GM08714 (cell line): ENCODE measurements around the gene RTN4RL1.
"Not testable (repeated sequence)": the region's sequence is repeated elsewhere in the genome, so short reads cannot be mapped to it uniquely, and the experiment has no call there.

Experiments
- H3K4me3 ChIP-seq: fragments of 200-500 bp; sonication (Bioruptor generic); 2 replicates; pipeline ENCODE4 v1.5.1; 2014; ENCODE audit warnings: mild to moderate bottlenecking, low read length, inconsistent platforms
- ZNF274 ChIP-seq: IDR thresholded peaks from 2 replicates; pipeline ENCODE4 v1.6.1; 2012; ENCODE audit warnings: mild to moderate bottlenecking, low read depth, low read length

The RTN4RL1 gene

DNA sequence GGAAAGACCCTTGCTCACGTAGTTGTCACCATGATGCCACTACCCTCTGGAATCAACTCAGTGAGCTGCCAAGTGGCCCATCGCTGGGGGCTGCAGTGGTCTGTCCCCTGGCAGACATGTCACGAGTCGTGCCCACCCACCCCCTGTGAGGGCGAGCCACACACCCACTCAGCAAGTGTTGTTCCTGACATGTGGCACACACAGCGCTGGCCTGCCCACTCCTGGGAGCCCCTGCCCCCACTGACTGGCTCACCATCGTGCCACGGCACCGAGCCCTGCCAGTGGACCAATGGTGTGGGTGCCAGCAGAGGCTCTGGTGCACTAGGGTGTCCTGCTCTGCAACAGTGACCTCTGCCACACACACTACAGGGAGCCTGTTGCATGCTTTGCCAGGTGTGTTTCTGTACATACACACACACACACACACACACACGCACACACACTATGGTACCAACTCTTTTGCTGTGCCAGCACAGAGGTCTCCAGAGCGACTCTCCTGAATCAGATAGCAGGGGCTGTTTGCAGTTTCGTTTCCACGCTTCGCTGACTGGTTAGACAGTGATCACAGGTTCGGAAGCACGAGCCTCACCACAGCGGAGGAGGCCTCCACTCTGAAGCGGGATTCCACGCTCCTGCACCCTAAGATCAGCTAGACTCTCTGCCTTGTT lies 7.7 kb downstream of the RTN4RL1 start:
- H3K4me3 ChIP-seq = no peak overlapping the region
- TF ChIP-seq ZNF274 = no peak

DNA sequence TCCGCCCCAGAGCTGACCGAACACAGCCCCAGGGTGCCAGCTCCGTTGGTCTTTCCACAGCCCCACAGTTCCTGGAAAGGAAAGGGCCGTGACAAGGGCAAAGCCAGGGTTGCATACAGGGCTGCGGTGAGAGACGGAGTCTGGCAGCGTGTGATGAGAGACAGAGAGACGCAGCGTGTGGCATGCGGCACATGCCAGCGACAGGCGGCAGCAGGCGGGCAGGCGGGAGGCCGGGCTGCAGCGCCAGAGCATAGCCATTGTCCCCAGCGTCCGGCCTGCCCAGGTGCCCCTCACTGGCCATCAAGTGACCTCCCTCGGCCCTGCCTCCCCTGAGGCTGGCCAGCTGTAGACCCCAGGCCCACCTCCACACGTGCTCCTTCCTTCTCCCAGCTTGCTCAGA lies 8.6 kb downstream of the RTN4RL1 start:
- H3K4me3 ChIP-seq = no peak overlapping the region
- TF ChIP-seq ZNF274 = no peak

DNA sequence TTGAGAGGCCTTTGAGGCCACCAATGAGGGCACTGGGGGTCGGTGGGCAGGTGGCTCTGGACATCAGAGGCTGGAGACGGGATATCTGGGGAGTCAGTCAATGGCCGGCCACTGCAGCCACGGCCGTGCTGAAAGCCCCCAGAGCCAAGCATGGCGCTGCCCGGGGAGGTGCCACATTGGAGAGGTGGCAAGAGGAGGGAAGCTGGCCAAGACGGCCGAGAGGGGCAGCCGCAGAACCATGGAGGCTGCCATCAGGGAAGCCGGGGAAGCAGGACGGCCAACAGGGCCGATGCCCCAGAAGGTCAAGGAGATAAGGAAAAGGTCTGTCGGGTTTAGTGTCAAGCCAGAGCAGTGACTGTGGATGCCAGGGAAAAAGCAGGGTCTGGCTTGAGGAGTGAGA lies 9.8 kb downstream of the RTN4RL1 start:
- TF ChIP-seq ZNF274 = no peak
- no peak overlapping the region for H3K4me3 ChIP-seq

DNA sequence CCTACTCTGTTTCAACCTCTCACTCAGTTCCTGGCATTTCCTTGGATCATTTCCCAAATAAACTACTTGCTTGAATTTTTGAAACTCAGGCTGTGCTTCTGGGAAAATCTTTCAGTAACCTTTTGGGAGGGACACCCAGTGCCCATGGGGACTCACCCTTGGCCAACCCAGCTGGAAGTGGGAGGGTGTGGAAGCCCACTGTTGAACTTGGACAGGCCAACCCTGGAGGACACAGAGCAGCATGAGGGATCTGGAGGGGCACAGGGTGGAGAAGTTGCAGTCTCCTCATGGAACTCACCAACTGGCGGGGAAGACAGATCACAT lies 11.2 kb downstream of the RTN4RL1 start:
- TF ChIP-seq ZNF274 = no peak
- no peak overlapping the region for H3K4me3 ChIP-seq

DNA sequence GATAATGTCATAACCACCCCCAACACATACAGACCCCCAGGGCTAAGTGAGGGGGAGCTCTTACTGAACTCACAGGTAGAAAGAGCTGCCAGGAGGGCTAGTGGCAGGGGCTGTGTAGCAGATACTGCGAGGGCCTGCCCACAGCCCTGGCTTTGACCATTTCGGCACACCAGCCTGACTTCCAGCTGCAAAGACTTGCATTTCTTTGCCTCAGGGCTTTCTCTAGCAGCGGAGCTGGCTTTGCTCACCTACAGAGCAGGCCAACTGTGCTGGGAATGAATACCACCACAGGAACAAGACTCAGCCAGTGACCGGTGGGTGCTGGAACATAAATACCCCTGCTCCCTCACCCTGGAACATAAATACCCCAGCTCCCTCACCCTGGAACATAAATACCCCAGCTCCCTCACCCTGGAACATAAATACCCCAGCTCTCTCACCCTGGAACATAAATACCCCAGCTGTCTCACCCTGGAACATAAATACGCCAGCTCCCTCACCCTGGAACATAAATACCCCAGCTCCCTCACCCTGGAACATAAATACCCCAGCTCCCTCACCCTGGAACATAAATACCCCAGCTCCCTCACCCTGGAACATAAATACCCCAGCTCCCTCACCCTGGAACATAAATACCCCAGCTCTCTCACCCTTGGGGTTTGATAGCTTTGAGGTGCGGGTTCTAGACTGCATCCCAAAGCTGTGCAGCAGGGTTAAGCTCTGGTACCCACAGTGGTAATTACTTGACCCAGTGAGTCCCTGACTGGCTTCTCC lies 11.7 kb downstream of the RTN4RL1 start:
- not testable (repeated sequence) for H3K4me3 ChIP-seq

DNA sequence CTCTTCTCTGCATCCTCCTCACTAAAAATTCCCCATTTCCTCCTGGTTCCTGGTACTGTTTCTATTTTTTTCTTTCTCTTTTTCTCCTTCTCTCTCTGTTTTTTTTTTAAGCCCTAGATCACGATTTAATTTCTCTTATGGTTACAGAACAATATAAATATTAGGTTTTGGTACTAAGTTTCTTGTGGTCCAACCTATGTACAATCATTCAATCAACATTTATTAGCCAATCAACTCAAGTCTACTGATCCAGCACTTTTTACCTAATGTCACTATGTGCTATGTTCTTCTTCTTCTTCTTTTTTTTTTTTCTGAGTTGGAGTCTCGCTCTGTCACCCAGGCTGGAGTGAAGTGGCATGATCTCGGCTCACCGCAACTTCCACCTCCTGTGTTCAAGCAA lies 12.6 kb downstream of the RTN4RL1 start:
- H3K4me3 ChIP-seq = no peak overlapping the region
- no peak for TF ChIP-seq ZNF274

DNA sequence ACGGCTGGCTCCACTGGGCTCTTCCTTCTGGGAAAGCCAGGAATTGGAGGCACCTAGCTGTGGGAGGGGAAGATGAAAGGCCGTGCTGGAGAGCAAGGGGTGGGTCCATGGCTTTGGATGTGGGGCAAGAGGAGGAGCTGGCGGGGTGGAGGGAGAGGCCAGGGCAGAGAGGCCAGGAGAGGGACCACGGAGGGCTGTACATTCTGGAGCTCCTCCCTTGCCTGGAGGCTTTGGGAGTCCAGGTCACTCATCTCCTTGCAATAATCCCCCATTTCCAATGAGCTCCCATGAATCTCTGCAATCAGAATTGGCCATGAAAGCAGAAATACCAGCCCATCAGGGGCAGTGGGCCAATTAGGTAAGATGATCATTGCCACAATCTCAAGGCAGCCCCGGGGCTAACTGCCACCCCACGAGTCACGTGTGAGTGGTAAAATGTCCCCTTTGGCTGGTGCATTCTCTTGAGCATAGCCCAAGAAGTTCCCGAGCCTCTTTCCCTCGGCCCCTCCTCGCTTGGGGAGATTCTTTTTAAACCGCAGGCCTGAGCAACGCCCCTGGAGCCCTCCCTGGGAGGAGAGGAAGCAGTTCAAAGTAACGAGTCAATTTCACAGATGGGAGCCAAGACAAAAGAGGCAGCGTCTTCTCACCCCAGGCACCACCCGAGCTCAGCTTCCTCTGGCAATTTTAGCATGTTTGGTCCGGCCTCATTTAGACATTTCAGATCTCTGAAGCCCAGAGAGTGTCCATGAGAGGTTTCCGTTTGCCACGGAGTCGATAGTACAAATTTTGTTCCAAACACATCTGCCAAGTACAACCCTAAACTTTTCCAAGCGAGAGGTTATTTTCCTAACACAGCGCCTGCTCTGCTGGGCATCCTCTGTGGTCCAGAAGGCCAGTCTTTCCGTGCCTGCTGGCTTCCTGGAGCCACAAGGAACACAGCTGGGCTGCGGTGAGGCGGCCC lies 13.4 kb downstream of the RTN4RL1 start:
- TF ChIP-seq ZNF274 = no peak
- H3K4me3 ChIP-seq = no peak overlapping the region

DNA sequence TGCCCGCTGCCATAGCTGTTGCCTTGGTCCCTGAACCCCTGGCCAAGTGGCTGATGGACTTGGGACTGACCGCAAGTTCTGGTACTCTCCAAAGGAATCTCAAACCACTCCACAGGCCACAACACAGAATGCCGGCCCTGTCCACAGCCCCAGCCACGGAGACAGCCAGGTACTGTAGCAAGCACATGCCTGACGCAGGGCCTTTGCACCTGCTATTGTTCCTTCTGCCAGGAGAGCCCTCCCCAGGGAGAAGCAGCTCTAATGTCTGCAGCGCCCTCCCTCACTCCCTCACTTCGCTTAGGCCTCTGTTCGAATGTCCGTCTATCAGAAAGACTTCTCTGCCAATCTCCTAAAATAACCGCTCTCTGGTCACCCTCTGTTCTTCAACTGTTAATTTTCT lies 15.4 kb downstream of the RTN4RL1 start:
- no peak overlapping the region for H3K4me3 ChIP-seq
- no peak for TF ChIP-seq ZNF274

DNA sequence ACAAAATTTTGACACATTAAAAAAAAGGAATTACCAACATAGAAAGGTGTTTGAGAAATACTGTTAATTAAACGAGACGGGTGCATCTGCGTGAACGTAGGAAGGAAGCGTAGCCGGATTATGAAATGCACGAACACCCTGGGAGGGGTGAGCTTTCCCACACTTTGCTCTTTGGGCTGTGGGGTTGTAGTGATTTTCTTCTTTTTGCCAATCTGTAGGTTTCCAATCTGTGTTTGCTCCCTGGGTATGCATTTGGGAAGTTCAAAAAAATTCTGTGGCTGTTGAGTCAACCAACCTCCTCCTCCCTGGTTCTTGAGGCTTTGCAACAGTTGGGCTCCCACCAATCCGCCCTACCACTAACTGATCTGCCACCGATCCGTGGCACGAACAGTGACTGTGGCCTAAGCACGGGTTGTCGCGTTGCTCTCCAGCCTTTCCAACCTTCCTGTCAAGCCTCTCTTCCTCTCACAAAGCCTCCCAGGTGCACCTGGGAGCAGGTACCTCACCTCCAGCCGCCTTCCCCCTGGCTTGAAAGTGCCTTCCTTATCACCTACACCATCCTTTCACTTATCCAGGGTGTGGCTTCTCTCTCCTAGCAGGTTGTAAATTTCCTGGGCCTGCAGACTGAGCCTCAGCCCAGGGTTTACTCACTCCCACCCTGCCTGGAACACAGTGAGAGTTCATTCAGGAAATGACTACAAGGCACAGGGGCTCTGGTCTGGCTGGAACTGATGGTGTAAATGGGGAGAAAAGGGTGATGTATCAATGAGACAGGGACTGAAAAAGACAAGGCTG lies 16.6 kb downstream of the RTN4RL1 start:
- H3K4me3 ChIP-seq = no peak overlapping the region
- no peak for TF ChIP-seq ZNF274

DNA sequence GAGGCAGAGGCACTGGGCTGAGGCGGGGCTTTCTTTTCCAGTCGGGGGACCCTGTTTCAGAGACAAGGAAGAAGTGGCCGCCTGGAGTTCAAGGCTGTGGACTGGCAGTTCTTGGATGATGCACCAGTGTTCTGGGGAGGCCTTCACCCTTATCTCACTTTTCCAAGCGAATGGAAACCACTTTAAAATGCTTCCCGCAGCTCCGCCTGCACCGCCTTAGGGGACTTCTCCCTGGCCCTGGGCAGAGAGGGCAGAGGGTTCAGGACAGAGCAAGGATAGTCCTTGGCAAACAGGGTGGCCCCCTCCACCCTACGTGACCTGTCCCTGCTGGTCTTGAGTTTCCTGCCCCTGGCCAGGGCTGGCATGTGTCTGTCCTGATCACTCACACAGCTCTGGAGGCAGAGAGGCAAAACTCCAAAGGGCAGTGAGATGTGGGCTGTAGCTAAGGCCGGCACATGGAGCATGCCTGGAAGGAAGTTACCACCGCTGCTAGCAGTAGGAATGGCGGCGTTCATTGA lies 20.6 kb downstream of the RTN4RL1 start:
- TF ChIP-seq ZNF274 = no peak
- H3K4me3 ChIP-seq = no peak overlapping the region

DNA sequence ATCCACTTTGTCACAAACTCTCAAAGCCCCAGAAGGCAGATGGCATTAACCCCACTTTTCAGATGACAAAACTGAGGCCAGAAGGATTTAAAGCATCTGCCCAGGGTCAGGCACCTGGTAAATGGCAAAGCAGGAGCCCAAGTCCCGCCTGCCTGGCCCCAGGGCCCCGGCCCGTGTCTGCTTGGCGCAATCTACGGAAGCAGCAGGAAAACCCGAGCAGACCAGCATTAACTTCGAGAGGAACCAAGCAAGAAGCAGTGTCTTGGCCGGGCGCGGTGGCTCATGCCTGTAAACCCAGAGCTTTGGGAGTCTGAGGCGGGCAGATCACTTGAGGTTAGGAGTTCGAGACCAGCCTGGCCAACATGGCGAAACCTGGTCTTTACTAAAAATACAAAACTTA lies 21.6 kb downstream of the RTN4RL1 start:
- no peak for TF ChIP-seq ZNF274
- no peak overlapping the region for H3K4me3 ChIP-seq

DNA sequence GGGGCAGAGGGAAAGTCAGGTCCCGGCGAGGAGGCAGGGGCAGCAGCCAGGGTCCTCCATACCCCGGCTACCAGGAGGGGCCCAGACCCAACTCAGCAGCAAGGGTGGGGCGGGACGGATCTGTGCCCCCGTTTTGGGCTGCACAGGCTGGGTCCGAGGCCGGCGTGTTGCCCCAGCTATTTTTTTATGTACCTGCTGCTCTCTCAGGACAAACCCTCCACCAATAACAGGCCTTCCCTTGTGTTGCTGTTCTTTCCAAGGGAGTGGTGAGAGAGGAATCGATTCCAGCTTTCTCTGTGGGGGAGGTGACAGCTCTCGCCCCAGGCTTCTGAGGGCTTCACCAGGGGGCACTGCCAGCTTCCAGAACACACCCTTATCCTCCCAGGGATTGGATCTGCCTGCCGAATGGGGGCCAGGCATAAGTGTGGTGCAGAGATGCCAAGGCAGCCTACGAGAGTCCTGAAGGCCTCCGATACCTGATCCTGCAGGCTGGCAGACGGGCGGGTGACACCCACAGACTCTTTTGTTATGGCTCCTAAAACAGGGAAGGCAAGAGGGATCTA lies 22.3 kb downstream of the RTN4RL1 start:
- no peak overlapping the region for H3K4me3 ChIP-seq
- no peak for TF ChIP-seq ZNF274

DNA sequence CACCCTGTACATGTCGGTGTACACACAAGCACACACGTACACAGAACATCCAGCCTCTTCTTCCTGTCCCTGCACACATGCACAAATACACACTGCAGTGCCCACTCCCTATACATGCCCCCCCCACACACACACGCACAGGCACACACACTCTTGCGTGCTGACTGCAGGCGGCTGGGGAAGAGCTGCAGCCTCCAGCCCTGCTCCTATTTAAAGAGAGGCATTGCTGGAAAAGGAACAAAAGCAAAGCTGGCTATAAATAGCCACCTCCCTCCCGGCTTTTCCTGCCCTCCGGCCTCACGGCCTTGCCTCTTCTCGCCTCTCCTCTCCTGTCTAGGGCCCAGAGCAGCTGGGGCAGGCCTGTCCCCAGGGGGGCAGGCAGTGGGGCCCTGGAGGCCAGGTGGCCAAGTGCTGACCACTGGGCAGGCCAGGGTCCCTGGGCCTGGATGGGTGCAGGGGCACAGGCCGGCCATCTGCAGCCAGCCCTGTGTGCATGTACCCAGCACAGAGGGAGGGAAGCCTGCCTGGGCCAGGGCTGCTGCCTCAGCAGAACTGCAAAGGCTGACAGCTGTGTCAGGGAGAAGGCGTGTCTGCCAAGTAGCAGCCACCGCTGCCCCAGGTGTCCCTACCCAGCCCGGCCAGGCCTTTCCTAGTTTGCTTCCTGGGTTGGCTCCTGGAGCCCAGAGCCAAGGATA lies 25.4 kb downstream of the RTN4RL1 start:
- no peak for TF ChIP-seq ZNF274
- H3K4me3 ChIP-seq = no peak overlapping the region
